Parathyroid adenoma (tissue), 2 donors: Measurements from ENCODE around the gene ATP6V0A1.
"Not testable (repeated sequence)": the region's sequence is repeated elsewhere in the genome, so short reads cannot be mapped to it uniquely, and the experiment has no call there.

Experiments used
- H2AFZ ChIP-seq: fragments of 300-600 bp; sonication (generic); one replicate; pipeline ENCODE4 v1.7.0; 2017; ENCODE audit warnings: antibody characterized with exemption, mild to moderate bottlenecking
- H3K27ac ChIP-seq: fragments of 300-600 bp; sonication (generic); one replicate; pipeline ENCODE4 v1.7.0; 2017
- H3K27me3 ChIP-seq: fragments of 300-600 bp; sonication (generic); one replicate; pipeline ENCODE4 v1.7.0; 2017; ENCODE audit warnings: low read length; ENCODE audit not compliant: control insufficient read depth, insufficient read depth
- H3K36me3 ChIP-seq: fragments of 300-600 bp; sonication (generic); one replicate; pipeline ENCODE4 v1.7.0; 2017; ENCODE audit warnings: low read length; ENCODE audit not compliant: control insufficient read depth, insufficient read depth
- H3K4me1 ChIP-seq: fragments of 300-600 bp; sonication (generic); one replicate; pipeline ENCODE4 v1.7.0; 2017; ENCODE audit warnings: control low read depth
- H3K4me2 ChIP-seq: fragments of 300-600 bp; sonication (generic); one replicate; pipeline ENCODE4 v1.7.0; 2017; ENCODE audit warnings: low read length
- H3K4me3 ChIP-seq: fragments of 300-600 bp; sonication (generic); one replicate; pipeline ENCODE4 v1.7.0; 2017; ENCODE audit warnings: low read depth, low read length
- H3K79me2 ChIP-seq: fragments of 300-600 bp; sonication (generic); one replicate; pipeline ENCODE4 v1.7.0; 2017; ENCODE audit warnings: control low read depth
- H3K9ac ChIP-seq: fragments of 300-600 bp; sonication (generic); one replicate; pipeline ENCODE4 v1.7.0; 2017; ENCODE audit warnings: mild to moderate bottlenecking
- H3K9me3 ChIP-seq: fragments of 300-600 bp; sonication (generic); one replicate; pipeline ENCODE4 v1.7.0; 2017; ENCODE audit warnings: low read length; ENCODE audit not compliant: control insufficient read depth
- CTCF ChIP-seq: fragments of 300-600 bp; sonication (generic); IDR thresholded peaks from one replicate; pipeline ENCODE4 v1.7.0; 2017; ENCODE audit warnings: antibody characterized with exemption, mild to moderate bottlenecking
- donor health status: primary hyperparathyroidism.

ATP6V0A1 gene

GRCh38 chr17:42548070-42548837 is 89.6 kb downstream of the ATP6V0A1 start:
- H3K36me3 ChIP-seq: no peaks in the 10 kb centered on the region
- no peak overlapping the region for H3K9ac ChIP-seq
- peaks cover 2% of the 10 kb centered on the region for H3K4me1 ChIP-seq
- peak; percentile 35 for TF ChIP-seq CTCF
- no peaks in the 10 kb centered on the region for H3K9me3 ChIP-seq
- H3K4me2 ChIP-seq: peak overlapping the region; percentile 58
- H3K27me3 ChIP-seq: no peaks in the 10 kb centered on the region
- no peaks in the 10 kb centered on the region for H3K79me2 ChIP-seq
- peak overlapping the region; percentile 69 for H2AFZ ChIP-seq
- H3K4me3 ChIP-seq: peak overlapping the region; percentile 46
- no peak overlapping the region for H3K27ac ChIP-seq

GRCh38 chr17:42548993-42549755 is 90.5 kb downstream of the ATP6V0A1 start:
- Histone ChIP-seq H3K4me1 (peaks cover 4% of the 10 kb centered on the region), H2AFZ (no peak overlapping the region), H3K4me3 (no peak overlapping the region), H3K9me3 (no peaks in the 10 kb centered on the region), H3K36me3 (no peaks in the 10 kb centered on the region), H3K9ac (no peak overlapping the region), H3K27ac (no peak overlapping the region), H3K79me2 (no peaks in the 10 kb centered on the region), H3K4me2 (no peak overlapping the region), H3K27me3 (no peaks in the 10 kb centered on the region)
- TF ChIP-seq CTCF: no peak

- not testable (repeated sequence) for H3K4me1 ChIP-seq, H3K9ac ChIP-seq, H3K79me2 ChIP-seq, H3K27me3 ChIP-seq, H2AFZ ChIP-seq, H3K36me3 ChIP-seq, H3K9me3 ChIP-seq
- Histone ChIP-seq H3K4me3 (peak within 1 kb of the TSS; percentile 96), H3K27ac (peak within 1 kb of the TSS; percentile 89), H3K4me2 (peak within 1 kb of the TSS; percentile 97)
Measured at GRCh38 chr17:42552736-42553135, 94.1 kb downstream of the ATP6V0A1 start, which contains the start of gene HSD17B1. TSS of gene HSD17B1 (plus strand) at chr17:42552923. CDS start at chr17:42552934, 11 bp downstream.

GRCh38 chr17:42553161-42553818 is 94.6 kb downstream of the ATP6V0A1 start:
- Histone ChIP-seq H2AFZ (no peak overlapping the region), H3K79me2 (peaks cover 4% of the 10 kb centered on the region), H3K4me3 (peak overlapping the region; percentile 96), H3K4me1 (peaks cover 4% of the 10 kb centered on the region), H3K4me2 (no peak overlapping the region), H3K36me3 (no peaks in the 10 kb centered on the region), H3K27ac (no peak overlapping the region), H3K9me3 (no peaks in the 10 kb centered on the region), H3K27me3 (no peaks in the 10 kb centered on the region), H3K9ac (no peak overlapping the region)
- no peak for TF ChIP-seq CTCF

- Histone ChIP-seq H3K79me2 (peaks cover 4% of the 10 kb centered on the region), H3K4me2 (peak overlapping the region; percentile 97), H3K4me3 (peak overlapping the region; percentile 96), H3K27ac (peak overlapping the region; percentile 89), H3K9me3 (no peaks in the 10 kb centered on the region), H3K27me3 (no peaks in the 10 kb centered on the region), H3K9ac (peak overlapping the region; percentile 77), H3K4me1 (peaks cover 4% of the 10 kb centered on the region), H3K36me3 (no peaks in the 10 kb centered on the region), H2AFZ (peak overlapping the region; percentile 96)
- no peak for TF ChIP-seq CTCF
Measured at GRCh38 chr17:42553866-42554249, 95.2 kb downstream of the ATP6V0A1 start.
